ENCODE measurements around the gene AUTS2. TPM values are rescaled to one million over a fixed set of nuclear protein-coding genes. Genes with fewer than 3 reads are reported as not detected.

The AUTS2 gene
- total and polyA plus RNA-seq, 9 of the 15 experiments (the other 6 are each of a cell fraction or from before 2014, with no cell fraction given), result 0.58 TPM; not detected in 8

DNA sequence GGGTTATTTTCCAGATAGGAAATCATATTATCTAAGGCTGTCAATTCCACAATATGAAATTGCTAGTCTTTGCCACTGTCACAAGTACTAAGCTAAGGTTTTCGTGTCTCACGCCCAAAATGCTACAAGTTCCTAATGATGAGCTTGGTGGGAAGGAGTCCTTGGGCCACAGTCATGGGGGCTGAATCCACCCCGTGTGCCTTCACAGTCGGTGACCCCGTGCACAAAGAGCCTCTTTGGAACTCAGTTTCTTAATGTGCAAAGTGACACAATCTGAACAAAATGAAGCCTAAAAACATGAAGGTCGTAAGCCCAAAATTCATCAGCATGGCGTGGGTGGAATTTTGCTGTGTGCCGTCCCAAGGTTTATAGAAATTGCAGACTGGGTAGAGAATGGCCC, 1196.7 kb downstream of the AUTS2 start:
- ATAC-seq, result no peak
- Histone ChIP-seq H3K4me2 (ENCODE audit: insufficient read depth, low read length) (no peak overlapping the region), H3K9me3 (replicated peaks; ENCODE audit: control insufficient read depth, insufficient read depth, low read depth, low read length) (no peaks in the 10 kb centered on the region), H4K20me1 (replicated peaks; ENCODE audit: control insufficient read depth, insufficient read depth, low read length) (no peaks in the 10 kb centered on the region; the same call in 1 of the 2 replicates), H3K79me2 (ENCODE audit: control insufficient read depth, insufficient read depth, low read length) (no peaks in the 10 kb centered on the region), H3K27ac (ENCODE audit: extremely low read depth, low read depth, low read length) (no peak overlapping the region), H3K27me3 (ENCODE audit: control insufficient read depth in 2 of 2, insufficient read depth in 2 of 2, low read length in 2 of 2) (peaks cover 24 to 25% of the 10 kb centered on the region in 2 experiments), H3K4me1 (replicated peaks in 1 of 2; ENCODE audit: control insufficient read depth in 2 of 2, insufficient read depth in 2 of 2, low read length in 2 of 2) (peaks cover 0 to 9% of the 10 kb centered on the region in 2 experiments; a peak in 2 of 5 replicates), H2AFZ (ENCODE audit: low read depth, low read length) (no peak overlapping the region), H3K4me3 (no peak overlapping the region), H3K9me1 (ENCODE audit: control insufficient read depth, insufficient read depth, low read length) (no peaks in the 10 kb centered on the region), H3K9ac (ENCODE audit: insufficient read depth in 1 of 2, low read depth in 2 of 2, low read length in 2 of 2) (no peak overlapping the region), H3K36me3 (ENCODE audit: control insufficient read depth, insufficient read depth, low read length) (no peaks in the 10 kb centered on the region)
- in situ Hi-C loops (cut with MboI) (no loop called here), intact Hi-C loops (cut with micrococcal nuclease) (no loop called here)
- no TSS peak for BruUV-seq (replicated peaks)
- TF ChIP-seq FOXP1 (CRISPR knock-in tag; IDR thresholded peaks at IDR 0.05) (no peak), NR4A1 (CRISPR knock-in tag; IDR thresholded peaks at IDR 0.05) (no peak), NR4A1 (tag; IDR thresholded peaks at IDR 0.05) (no peak), BRF1 (IDR thresholded peaks at IDR 0.05; ENCODE audit: borderline replicate concordance, extremely low read depth, insufficient read length) (no peak), MTA1 (IDR thresholded peaks at IDR 0.05; ENCODE audit: borderline replicate concordance) (no peak), MEF2D (tag; conservative IDR thresholded peaks at IDR 0.05; ENCODE audit: low read depth) (no peak), RFX5 (IDR thresholded peaks at IDR 0.05; ENCODE audit: low read depth, low read length) (no peak), XRCC4 (IDR thresholded peaks at IDR 0.05; ENCODE audit: extremely low read depth, insufficient read depth, insufficient read length) (no peak)
- TF ChIP-seq, protein P1, sequence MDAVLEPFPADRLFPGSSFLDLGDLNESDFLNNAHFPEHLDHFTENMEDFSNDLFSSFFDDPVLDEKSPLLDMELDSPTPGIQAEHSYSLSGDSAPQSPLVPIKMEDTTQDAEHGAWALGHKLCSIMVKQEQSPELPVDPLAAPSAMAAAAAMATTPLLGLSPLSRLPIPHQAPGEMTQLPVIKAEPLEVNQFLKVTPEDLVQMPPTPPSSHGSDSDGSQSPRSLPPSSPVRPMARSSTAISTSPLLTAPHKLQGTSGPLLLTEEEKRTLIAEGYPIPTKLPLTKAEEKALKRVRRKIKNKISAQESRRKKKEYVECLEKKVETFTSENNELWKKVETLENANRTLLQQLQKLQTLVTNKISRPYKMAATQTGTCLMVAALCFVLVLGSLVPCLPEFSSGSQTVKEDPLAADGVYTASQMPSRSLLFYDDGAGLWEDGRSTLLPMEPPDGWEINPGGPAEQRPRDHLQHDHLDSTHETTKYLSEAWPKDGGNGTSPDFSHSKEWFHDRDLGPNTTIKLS (IDR thresholded peaks at IDR 0.05; ENCODE audit: borderline replicate concordance, low read depth), result no peak
- no peak for DNase-seq (ENCODE audit: extremely low read depth in 1 of 4, low spot score in 3 of 4)
- ChIA-PET CTCF (ENCODE audit: low intra/inter-chr PET ratio) (interaction anchor here (0.7 kb wide), 1 partner anchor 33 kb away, joined by 3 read pairs; no protein-coding TSS in a partner anchor), POLR2A (no interaction called here)
- FAIRE-seq, result no peak
- 0% methylated on average over 8 of the region's 8 CpGs for WGBS (ENCODE audit: insufficient coverage, low coverage, missing lambda C conversion rate)
